HG03571 (cell line): ENCODE measurements around the gene H6PD.

ENCODE experiments used
- ATAC-seq: cut with Tn5 transposase; IDR thresholded peaks from one replicate; pipeline ENCODE4 v1.9.1; 2021; ENCODE audit not compliant: unreplicated experiment

H6PD gene, protein sequence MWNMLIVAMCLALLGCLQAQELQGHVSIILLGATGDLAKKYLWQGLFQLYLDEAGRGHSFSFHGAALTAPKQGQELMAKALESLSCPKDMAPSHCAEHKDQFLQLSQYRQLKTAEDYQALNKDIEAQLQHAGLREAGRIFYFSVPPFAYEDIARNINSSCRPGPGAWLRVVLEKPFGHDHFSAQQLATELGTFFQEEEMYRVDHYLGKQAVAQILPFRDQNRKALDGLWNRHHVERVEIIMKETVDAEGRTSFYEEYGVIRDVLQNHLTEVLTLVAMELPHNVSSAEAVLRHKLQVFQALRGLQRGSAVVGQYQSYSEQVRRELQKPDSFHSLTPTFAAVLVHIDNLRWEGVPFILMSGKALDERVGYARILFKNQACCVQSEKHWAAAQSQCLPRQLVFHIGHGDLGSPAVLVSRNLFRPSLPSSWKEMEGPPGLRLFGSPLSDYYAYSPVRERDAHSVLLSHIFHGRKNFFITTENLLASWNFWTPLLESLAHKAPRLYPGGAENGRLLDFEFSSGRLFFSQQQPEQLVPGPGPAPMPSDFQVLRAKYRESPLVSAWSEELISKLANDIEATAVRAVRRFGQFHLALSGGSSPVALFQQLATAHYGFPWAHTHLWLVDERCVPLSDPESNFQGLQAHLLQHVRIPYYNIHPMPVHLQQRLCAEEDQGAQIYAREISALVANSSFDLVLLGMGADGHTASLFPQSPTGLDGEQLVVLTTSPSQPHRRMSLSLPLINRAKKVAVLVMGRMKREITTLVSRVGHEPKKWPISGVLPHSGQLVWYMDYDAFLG

DNA sequence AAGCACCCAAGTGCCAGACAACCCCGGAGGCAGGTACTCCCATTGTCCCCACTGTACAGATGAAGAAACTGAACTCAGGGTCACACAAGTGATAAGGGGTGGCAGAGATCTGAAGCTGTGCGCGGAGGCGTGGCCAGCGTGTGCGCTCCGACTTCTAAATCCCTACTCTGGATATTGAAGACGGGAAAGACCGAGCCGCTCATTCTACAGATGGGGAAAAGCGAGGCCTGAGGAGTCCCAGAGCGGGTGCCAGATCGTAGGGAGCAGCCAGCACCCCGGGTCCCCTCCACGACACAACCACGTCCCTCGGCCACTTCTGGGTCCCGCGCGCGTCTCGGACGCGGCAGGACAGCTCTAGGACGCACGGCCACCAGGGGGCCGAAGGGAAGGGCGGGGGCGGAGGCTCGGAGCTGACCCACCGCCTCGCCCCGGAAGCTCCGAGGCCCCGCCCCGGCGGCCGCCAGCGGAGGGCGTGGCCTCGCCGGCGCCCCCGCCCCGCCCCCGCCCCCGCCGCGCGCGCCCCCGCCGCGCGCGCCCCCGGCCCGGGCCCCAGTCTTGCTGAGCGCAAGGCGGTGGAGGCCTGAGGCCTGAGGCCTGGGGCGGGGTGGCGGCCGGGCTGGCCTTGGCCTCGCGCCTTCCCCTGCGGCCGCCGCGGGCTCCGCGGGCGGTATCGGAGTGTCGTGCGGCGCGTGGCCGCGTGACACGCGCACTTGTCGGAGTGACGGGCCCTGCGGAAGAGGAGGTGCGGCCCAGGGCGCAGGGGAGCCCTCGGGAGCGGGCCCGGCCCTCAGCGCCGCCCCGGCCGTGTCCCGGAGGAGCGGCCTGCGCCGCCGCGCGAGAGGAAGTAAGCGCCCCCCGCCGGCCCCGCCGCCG lies at the start of gene H6PD:
TSS of gene H6PD (plus strand) at position 552 of the 873 bp plus-strand sequence. CDS start 10,161 bp downstream, outside the sequence.
- peak; percentile 75 for ATAC-seq

DNA sequence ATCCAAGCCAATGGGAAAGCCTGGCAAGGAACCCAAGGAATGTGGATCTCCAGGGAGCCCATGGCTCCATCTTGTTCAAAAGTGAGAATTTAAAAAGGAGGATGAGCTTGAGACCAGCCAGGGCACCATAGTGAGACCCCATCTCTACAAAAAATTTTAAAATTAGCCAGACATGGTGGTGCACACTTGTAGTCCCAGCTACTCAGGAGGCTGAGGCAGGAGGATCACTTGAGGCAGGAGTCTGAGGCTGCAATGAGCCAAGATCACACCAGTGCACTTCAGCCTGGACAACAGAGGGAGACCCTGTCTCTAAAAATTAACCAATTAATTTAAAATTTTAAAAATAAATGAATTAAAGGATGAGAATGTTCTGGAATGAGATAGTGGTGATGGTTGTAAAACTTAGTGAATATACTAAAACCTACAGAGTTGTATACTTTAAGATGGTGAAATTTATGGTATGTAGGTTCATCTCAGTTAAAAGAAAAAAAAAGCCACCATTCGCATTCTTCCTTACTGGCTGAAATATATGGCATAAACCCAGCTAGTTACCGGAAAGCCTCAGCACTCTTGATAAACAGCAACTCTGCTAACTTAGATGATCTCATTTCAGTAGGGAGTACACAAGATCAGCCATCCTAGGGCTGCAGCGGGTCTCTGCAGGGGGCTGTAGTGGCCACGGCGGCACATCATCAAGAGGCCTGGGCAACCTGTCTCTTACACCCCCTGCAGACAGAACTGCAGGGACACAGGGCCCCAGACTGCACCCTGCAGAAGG lies 48.3 kb upstream of the H6PD start:
- ATAC-seq, result no peak

DNA sequence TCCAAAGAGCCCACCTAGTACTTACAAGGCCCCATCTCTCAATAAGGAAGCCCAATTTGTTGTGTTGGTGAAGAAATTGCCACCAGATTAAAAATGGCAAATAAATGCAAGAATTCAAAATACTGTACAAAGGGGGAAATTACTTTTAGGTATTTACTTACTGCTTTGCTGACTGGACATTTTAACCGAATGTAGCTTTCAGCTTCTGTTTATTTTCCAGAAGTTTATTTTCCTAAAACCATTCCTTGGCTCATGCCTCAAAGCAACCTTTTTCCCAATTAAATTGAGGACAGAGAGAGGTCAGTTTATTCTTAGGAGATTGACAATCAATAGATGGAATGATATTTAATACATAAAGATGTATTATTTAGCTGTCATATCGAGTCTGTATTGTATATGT lies 47.6 kb upstream of the H6PD start:
- no peak for ATAC-seq

DNA sequence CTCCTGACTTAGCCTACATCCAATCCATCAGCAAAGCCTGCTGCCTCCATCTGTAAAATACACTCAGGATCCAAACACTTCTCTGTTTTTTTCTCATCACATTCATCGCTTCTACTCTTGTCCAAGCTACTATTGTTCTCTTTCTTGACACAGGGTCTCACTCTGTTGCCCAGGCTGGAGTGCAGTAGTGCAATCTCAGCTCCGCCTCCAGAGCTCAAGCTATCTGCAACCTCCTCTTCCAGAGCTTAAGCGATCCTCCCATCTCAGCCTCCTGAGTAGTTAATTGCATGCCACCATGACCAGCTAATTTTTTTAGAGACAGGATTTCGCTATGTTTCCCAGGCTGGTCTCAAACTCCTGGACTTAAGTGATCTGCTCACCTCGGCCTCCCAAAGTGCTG lies 44.3 kb upstream of the H6PD start:
- no peak for ATAC-seq

DNA sequence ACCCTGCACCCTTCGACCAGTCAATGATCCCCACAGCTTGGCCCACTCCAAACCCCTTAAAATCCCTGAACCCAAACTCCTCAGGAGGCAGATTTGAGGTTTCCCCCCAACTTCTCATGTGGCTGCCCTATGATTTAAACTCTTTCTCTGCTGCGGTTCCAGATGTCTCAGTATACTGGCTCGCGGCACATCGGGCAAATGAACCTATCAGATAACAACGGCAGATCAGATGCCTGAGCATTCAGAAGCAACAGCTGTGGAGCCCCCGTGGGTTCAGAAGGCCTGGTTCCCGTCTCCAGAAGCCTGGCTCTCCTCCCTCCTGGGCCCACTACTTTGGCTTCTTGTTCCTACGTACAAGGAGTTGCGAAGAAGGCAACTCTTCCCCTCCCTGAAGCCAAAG lies 43.3 kb upstream of the H6PD start:
- no peak for ATAC-seq

DNA sequence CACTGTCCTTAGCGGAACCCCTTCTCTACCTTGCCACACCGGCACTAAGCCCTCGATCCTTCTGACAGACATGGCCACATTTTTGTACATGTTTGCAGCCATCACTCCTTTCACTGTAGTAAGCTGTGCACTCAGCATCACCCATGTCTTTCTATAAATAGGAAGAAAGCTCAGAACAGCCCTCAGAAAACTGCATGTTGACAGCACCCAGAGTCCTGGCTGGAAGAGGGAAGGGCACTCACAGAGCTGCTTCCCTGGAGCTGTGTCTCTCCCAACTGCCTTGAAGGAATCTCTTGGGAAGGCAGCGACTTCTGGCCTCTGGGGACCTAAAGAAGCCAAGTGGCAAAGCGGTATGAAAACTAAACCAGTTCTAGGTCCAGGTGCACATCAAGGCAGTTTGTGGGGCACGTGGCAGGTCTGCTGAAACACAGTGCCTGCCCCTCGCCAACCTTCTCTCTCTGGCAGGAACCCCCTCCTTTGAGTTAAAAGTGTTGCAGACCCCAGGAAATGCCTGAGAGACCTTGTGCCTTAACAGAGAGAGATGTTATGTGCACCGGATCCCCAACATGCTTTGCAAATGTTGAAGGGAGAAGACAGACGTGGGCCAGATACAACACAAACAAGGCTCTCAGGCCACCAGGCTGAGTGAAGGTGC lies 41.9 kb upstream of the H6PD start:
- no peak for ATAC-seq

DNA sequence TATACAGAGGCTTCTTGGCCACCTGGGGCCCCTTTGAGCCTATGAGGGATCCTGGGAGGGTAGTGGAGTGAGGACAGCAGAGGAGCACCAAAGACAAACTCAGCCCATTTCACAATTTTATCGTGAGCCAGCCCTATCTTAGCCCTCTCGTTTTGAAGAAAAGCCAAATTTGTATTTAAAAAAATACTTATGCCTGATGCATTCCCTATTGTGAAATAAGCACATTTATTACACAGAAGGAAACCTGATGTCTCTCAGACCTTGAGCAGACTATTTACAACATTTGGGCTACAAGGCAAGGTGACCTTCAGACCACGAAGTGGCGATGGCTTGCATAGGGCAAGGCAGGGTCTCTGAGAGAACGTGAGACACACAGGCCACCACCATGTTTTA lies 41.3 kb upstream of the H6PD start:
- no peak for ATAC-seq

DNA sequence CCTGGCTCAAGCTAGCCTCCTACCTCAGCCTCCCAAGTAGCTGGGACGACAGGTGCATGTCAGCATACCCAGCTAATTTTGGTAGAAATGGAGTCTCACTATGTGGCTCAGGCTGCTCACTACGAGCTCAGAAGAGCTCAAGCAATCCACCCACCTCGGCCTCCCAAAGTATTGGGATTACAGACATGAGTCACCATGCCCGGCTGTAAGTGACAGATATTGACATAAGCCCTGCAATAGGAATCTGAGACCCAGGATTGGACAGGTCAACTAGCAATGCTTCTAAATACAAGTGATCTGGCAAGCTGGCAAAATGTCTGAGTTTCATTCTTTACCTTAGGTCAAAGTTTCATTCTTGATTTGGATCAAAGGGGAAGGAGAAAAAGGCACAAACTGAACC lies 40.5 kb upstream of the H6PD start:
- ATAC-seq, result no peak

DNA sequence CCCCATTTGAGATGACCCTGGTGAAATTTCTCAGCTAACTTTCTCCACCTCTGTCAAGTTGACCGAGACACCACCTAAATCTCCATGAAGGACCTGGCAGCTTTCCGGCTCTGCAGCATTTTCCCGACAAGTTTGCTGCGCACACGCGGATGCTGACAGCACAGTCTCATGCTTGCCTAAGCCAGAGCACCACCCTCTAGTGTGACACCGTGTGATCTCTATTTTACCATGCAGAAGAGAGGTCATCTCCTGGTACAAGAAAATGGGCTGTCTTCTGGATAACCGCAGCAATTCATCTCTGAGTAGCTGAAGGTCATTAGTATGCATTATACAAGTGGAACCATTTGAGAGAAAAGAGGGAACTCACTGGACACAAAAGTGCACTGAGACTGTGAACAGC lies 38.9 kb upstream of the H6PD start:
- no peak for ATAC-seq

DNA sequence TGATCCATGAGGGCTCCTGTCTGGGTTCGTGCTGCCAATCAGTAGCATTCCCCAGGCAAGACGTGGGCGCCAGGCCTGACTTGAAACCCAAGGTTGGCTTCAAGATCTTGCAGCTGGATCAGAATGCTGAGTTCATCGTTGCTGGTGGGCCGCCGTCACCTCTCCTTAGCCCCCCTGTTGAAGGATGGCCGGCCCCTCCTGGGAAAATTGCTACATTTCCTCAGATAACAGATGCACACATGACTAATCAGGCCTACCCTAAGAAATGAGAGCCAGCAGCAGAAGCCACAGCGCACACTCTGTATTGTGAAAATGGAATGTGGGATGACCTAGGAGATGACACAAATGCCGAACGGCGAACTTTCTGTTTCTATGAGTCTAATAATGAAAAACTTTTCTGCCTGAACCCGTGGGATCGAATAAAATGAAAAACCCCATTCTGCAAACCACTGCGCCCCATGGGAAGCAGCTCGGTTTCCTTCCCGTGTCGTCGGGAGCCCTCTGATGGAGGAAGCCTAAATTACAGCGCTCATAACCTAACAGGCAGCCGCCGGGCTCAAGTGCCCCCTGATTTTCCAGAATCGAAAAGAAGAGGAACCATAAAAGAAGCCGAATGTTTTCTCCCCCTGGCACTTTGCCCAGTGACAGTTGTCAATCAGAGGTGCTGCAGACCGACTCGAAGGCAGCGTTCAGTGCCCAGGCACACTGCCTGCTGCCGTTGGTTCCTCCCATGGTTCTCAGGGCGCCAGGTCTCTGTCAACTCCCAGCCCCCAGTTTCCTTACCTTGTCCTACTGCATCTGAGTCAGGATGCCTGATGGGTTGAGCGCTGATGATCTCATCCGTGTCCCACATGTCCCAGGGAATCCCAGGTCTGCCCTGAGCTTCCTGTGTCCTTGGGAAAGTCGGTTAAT lies 38.2 kb upstream of the H6PD start:
- peak; percentile 52 for ATAC-seq

DNA sequence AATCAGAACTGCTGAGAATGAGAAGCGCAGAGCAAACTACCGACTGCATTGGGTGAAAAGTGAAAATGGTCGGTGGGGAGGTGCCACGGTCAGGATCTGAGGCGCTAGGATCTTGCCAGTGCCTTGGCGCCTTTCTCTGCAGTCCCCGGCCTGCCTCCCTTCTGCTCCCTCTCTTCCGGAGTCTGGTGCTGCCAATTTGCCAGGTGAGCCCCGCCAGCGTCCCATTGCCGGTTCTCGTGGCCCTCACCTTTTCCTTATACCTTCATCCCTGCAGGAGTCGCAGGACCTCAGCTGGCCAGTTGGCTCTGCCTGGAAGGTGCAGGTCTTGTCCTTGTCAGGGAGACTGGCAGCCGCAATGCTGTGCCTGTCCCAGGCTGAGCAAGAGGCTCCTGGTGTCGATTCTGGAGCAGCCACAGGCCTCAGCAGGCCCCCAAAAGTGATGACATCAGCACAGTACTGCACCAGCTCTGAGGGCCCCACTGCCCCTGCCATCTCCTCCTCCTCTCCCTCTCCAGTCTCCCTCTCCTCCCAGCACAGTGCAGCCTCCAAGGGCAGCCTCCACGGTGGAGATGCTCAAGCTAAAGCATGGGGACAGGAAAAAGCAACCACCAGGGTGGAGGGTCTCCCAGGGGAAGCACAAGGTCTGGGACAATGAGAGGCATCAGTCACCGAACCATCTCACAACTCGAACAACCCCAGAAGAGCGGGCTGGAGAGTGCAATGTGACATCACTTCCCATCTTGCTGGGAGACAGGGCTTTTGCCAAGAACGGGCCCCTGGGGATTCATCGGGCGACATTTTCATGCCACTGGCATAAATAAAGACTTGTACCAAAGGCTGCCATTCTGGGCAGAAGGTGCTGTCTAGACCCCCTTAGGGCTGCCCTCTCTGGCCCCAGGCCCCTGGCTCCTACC lies 37.1 kb upstream of the H6PD start:
- ATAC-seq, result no peak

DNA sequence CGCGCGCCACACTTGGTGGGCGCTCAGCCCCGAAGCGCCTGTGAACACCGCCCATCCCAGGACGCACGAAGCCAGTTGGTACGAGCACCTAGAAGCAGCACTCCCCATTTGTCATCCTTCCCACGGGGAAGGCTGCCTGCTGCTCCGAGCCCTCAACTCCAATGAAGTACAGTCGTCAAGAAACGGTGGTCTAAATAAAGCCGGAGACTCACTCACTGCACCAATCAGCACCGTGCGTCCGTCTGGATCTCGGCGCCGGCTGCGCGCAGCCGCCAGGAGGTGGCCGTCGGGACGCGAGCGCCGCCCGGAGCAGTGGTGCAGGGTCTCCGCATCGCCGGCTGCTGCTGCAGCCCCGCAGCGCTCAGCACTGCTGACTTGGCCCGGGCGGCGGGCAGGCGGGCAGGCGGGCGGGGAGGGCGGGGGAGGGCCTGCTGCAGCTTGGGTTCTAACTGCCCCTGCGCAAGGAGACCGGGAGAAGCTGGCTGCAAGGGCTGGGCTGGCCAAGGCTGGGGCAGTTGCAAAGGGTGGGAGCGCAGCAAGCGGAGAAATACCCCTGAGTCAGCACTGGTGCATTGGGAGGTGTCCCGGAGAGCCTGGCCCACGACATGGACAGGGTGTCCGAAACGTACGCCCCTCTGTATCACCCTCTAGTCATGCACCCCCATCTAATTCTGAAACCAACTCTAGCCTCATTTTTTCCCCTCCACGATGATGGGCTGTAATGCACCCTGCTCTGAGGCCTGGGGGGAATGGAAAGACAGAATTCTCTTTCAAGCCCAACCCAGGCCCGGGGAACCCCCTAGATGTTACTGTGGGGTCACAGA lies 35.8 kb upstream of the H6PD start:
- no peak for ATAC-seq

DNA sequence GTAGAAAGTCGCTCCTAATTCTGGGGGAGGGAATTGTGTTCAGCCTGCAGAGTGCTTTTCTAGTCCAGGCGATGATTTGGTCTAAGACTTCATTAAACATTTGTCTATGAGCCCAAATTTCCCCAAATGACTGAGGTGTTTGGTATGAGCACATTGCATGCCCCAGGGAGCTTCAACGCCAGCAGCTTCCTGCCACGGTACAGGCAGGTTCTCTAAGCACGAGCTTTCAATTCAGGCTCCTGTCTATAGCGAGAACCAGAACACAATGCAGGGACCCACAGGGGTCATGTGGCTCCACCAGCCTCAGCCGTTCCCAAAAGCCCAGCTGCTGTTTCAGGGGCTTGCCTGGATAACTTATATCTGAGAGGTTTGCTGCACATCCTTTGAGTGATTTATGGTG lies 34.1 kb upstream of the H6PD start:
- no peak for ATAC-seq

DNA sequence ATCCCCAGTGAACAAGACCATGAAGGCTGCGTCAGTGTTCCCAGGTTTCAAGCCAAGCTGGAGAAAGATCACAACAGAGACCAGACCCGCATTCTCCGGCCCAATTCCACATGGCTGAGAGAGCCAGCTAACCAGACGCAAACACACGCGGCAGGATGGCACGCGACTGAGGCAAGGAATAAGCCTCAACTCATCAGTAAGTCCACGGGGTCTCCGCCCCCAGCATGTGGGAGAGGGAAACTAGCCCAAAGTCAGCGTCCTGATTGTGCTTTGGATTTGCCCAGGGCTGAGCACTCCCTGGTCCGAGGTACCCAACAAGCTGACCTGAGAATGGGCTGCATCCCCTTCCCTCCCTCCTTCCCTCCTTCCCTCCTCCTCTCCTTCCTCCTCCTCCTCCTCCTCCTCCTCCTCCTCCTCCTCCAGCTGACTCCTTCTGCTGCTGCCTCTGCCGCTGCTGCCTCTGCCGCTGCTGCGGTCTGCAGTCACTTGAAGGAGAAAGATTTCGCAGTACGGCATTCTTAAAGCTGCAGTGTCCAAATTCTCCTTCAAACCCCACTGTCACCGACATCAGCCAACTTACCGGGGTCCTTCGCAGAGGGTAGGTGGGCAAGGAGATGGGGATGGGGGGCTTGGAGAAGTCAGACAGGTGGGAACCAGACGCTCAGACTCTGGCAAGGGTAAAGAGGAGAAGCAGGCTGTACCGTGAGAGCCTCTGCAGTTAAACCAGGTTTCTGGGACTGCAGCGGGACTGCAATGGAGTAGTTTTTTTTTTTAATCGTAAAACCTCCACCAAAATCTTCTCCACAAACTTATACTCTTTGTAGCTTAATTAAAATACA lies 33.0 kb upstream of the H6PD start:
- ATAC-seq, result no peak

DNA sequence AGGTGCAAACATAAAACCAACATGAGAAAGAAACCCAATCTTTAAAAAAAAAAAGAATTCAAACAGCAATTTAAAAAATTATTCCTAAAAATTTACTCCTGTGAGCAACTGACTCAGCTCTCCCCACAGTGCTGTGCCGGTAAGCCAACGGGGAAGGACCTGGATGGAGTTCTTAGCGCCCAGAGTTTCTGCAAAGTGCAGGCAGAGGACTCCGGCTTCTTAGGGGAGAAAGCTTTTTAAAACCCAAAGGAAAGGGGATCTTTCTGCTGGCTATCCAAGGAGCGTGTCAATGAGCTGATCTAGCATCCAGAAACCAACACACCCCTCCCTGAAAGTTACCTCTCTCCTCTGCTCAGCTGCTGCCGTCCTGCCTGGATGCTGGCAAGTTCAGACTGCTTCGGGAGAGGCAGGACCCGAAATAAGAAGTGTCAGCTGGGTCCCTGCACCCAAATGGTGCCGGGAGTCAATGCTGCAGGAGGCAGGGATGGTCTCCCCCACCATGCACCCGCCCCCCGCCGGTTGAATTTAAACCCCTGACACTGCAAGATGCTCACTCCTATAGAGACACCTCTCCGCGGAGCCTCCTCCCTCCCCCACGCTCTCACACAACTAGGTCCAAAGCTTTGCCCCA lies 32.2 kb upstream of the H6PD start:
- ATAC-seq, result no peak

DNA sequence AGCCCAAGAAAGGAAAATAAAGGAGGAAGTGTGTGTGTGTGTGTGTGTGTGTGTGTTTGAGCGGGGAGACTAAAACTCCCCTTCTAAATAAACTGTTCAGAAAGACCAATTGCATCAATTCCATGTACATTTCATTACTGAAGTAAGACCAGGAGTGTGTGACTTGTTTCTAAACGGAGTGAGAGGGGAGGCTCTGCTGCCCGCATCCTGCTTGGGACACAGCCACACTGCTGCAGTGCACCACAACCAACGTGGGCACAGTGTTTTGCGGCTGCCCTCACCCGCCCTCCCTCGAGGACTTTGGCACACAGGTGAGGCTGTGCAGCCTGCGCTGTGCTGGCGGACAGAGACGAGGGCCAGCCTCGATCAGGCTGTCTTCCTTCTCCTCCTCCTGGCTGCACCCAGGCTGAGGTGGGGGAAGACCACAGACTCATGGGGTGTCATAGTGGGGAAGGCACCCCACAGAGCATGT lies 31.0 kb upstream of the H6PD start:
- no peak for ATAC-seq
